SHP77 treated with DMSO at 0.1 percent for 48 hours (cell line): ENCODE results near the gene NXPH4.

Source experiments
- DNase-seq: peaks from one replicate; lab custom pipeline; 2025; lab: John Stamatoyannopoulos, UW

Gene NXPH4

DNA sequence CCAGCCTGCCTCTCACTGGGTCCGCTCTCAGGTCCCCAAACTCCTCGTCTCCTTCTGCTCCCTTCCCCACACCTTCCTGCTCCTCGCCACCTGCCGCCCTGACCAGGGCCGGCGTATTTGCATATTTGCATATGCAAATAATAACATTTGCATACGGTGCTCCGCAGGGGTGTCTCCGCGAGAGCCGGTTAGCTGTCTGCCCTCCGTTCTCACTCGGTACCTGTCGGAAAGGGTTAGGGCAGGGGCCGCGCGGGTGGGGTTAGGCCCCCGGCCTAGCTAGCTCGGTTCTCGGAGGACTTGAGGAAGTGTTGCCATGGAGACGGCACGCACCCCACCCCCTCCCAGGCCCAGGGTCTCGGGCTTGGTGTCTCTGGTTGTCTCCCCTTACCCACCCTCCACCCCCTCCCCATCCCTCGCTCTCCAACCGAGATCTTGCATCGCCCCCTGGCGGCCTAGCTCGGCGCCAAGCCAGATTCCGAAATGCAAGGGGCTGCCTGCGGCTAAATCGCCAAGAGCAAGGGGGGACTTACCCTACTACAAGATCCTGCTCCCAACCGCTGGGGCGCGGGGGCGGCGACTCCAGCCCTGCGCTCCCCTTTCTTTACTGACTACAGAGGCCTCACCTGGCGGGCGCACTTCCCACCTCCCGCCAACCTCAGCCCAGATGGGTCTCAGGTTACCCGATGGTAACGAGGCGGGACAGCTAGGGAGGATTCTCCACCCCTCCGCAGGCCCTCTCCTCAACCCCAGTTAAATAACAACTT lies 26.3 kb downstream of the NXPH4 start:
- DNase-seq = peak; percentile 39

DNA sequence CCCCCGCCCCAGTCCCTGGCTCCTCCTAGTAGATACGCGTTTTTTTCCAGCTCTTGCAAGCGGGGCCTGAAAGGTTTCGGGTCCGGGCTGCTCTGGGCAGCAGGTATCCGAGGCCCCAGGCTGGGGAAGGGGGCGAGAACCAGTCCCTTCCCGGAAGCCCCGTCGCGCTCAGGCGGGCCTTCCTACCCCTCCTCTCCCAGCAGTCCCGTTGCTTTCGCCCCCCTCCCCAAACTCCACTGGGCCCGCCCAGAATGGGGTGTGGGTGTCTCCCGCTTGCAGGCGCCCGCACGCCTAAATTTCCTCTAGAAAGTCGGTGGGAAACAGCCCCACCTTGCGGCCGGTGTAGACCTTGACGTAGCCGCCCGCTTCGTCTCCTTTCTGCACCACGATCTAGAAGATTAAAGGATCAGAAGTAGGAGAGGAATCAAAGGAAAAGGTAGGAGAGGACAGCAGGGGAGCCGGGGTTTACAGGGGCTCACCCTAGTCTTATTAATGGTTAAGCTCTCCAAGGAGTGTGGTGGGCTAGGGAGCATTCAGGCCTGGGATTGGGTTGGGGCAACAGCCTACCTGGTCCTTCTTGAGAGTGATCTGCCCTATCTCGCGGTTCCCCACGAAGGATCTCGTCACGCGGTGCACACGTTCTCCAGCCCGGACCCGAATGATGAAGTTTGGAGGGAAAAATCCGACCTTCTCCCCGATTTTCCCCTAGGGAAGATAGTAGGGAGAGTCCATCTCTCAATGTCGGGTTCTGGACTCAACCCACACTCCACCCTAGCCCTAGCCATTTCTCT lies 27.1 kb downstream of the NXPH4 start:
- peak; percentile 19 for DNase-seq

DNA sequence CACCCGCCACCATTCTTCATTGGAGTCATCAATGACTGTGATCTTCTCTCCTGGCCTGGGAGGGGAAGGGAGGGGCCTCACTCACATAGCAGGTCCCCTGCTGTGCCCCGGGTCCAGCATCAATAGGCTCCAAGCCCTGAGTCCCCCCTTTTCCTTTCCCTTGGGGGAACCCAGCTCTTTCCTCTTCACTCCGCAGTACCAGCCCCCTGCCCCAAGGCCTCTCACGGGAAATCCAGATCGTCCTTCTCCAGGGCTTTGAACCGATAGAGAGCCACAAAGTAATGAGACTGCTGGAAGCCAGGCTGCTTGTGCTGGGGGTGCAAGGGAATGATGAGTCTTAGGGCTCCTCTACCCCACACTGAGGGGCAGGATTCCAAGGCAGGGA lies 27.7 kb downstream of the NXPH4 start:
- no peak for DNase-seq

DNA sequence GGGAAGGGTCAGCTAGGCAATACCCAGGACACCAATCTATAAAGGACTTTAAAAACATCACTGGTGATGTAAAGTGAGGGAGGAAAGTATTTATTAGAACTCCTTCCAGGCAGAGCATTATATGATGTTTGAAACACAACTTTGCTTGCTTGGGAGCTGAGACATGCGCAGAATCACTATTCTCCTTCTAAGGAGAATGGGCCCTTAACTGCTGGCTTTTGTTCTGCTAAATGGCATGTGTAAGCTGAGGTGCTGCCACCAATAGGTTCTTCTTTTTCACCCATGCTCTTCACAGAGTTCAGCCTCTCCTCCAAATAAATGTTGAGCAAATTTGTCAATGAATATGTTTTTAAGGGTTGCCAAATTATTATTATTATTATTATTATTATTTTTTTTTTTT lies 30.4 kb downstream of the NXPH4 start:
- no peak for DNase-seq

DNA sequence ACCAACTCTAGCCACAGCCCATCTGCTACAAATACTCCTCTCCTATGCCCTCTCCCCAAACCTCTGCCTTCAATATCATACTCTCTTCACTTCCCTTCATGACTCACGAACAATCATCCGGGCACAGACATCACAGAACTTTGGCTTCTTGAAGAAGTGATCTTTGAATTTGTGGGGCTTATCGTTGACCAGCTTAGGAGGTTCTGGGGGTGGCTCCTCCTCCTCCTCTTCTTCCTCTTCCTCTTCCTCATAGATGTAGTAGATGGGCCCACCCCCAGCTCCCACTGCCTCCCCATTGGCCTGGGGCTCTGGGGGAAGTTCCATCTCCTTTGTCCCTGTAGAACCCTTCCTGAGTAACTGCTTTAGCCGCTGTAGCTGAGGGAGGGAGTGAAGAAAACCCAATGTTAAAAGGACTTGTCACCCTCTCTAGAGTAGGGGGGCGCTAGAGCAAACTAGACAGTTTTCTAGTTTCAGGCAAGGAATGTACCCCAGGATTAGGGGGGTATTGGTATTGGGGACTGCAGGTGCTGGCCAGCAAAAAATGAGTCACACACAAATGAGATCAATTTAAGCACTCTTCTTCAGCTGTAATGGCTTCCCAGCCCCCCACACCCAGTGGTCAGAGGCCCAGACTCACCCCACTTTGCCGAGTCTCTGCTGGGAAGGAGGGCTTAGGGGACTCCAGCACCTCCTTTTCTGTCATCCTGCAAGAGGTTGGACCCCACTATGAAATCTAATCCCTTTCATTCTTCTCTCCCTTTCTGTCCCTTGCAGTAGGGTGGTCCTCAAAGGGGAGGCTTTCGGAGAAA lies 32.5 kb downstream of the NXPH4 start:
- no peak for DNase-seq

DNA sequence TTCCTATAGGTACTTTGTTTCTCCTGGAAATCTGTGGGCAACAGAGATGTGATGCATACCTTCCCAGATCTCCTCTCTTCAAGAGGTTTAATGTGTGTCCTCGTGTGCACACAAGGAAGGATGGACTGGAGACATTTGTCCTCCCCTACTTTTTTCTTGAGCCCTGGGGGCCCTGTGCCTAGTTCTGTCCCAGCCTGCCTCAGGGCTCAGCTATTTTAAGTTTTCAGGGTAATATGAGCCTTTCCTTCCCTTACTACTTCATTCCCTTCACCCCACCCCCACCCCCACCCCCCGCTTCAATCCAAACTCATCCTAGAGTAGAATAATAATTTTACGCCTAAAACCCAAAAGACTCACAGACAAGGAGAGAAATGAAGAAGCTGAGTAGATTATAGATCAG lies 33.9 kb downstream of the NXPH4 start:
- no peak for DNase-seq

DNA sequence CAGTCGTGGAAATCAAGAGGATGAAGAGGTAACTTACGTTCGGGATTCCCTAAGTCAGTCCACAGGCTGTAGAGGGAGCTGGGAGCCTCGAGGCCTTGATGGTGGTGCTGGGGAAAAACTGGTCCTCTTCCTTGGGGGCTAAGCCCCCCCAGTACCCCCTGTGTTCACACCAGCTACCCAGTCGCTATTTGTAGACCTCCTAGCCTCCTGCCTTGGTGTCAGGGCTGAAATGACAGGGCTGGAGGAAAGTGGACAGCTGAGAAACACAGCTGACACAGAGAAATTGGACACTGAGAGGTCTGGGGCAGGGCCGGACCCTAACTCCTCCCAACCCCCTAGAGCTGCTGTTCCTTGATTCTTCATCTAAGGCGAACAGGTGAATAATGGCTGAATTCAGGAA lies 34.4 kb downstream of the NXPH4 start, which contains the start of gene STAC3:
Gene STAC3, minus strand, starts transcription at position 232 of the 400 bp plus-strand sequence. CDS start 1,551 bp downstream, outside the sequence.
- DNase-seq = no peak

DNA sequence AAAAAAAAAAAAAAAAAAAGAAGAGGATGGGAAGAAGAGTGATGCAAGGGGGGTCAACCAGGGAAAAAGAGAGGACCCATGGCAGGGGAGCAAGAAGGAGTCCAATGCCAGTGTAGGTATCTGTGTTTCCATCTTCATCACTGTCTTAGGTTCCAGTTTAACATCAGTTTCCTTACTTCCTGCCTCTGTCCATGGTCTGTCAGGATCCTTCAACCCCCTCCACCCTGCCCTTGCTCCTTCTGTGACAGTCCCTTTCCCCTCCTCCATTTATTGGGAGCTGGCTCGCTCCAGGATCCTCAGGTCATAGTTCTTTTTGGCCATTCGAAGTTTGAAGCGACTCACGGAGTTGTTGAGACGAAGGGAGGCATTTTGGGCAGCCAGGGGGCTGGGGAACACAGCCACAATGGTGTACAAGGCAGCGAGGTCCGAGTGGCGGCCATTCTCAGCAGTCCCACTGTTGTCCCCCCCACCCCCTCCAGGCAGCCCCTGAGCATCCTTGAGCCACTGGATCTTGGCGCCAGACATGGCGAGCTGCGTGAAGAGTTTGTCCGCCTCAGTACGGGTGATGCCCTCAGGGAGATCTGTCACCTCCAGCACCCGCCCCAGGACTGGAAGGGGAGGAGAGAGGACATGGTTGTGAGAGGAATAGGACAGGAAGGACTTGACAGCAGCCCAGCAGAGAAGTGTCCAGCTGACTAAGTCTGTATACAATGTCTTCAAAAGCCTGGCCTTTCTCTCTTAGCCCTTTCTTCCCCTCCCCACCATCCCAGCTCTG lies 38.1 kb downstream of the NXPH4 start:
- DNase-seq = no peak

DNA sequence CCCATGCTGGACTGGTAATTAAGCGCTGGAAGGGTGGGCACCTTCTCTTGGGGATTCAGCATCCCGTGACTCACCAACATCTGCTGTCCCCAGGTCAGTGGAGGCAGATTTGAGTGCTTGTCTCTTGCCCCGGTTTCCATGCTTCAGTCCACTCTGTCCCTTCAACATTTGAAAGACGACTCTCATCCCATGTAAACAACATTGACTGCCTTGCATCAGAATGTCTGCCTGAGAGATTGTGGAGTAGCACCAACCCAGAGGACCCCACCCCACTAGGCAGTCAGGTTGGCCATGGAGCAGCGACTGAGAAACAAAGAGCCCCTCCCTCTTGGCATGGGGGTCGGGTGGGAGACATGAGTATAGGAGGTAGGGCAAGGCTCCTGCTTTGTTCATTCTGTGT lies 39.3 kb downstream of the NXPH4 start:
- no peak for DNase-seq

DNA sequence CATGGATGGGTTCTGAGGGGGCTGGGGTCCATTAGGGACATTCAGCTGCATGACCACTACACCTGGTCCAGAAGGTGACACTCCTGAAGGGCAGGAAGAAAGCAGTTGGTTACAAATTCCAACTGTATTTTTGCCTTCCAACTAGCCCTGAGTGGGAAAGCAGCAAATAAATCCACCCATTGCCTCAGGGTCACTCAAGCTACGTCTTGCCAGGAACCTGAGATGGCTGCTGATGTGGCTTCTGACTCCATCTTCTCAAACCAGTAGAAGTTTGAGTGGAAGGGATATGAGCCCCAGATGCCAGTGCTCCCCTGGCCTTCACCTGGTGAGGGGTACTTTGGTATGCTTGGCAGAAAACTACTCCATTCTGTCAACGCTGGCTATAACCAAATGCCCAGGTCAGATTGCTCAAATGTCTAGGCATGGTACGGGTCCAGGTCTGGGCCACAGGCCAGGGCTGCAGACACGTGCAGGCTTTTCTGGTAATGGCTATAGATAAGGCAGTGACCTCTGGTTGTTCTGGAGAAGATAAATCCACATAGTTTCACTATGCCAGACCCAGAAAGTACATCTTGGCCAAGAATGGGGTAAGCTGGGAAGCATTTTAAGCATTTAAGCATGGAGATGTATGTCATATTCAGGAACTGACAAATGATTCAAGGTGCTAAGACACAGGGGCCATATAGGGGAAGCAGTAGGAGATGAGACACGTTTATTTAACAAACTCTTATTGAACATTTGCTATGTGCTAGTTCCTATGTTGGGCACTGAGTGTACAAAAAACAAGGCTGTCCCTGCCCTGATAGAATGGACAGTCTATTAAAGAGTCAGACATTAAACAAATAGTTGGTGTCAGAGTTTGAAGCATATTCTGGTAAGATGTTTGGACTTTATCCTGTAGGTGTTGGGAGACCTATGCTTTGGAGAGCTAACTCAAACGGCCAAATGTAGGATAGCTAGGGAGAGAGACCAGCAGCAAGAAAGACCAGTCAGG lies 42.7 kb downstream of the NXPH4 start:
- no peak for DNase-seq

DNA sequence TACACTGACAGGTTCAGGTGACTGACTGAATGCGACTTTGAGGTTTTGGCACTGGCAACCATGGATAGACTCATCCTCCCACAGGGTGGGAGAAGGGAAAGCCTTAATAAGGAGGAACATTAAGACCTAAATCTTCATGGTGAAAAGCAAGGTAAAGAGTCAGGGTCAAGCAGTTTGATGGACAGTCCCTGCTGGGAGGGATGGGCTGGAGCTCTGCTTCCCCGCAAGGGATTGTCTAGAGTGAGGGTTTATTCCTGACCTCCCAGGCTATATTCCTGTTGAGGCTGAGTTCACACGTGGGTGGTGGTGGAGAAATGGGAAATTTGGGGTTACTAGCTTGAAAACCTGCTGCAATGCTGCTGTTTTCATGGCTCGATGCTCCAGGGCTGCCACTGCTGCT lies 43.8 kb downstream of the NXPH4 start:
- DNase-seq = no peak

DNA sequence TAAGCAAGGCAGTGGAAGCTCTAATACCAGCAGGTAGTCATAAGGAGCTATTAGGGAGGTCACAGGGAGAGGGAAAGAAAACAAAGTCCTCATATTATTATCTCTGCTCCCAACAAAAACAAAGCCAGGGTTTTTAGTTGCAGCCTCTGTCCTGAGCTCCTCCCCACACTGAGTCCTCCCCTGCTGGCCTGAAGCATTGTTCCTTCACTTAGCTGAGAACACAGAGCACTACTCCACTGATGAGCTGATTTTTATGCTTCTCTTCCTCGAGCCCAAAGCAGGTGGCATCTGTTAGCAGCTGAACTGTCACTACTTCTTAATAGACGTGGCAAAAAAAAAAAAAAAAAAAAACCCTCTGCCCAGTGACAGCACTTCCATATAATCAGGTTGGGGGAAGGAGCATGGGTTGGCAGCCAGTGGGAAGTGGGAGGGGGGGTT lies 44.9 kb downstream of the NXPH4 start:
- no peak for DNase-seq

DNA sequence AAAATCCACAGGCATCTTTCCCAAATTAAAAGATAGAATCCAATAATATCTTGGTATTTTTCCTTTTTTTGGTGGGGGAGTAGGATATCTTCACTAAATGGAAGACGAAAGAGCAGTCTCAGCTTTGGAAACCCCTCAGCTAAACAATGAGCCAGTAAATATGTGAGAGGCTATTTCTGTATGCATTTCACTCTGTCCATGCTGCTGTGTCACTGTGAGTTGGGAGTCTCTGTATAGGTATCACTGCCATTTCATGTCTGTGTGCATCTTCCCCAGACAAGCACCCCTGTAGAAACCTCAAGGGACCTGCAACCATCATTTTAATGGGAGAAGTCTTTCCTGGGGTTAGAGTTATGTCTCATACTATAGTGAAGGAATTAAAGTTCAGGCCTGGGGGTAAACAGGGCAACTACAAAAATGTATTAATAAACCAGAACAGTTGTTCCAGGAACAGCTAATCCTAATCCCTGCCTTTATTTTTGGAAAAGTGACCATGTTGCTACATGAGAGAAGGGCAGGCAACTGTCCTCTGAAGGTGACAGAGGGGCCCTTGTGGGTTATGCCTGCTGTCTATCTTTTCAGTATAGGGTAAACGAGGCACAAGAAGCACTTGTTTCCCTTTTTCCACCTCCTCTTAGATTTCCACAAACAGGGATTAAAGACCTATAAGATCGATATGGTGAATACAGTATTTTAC lies 45.7 kb downstream of the NXPH4 start:
- no peak for DNase-seq

DNA sequence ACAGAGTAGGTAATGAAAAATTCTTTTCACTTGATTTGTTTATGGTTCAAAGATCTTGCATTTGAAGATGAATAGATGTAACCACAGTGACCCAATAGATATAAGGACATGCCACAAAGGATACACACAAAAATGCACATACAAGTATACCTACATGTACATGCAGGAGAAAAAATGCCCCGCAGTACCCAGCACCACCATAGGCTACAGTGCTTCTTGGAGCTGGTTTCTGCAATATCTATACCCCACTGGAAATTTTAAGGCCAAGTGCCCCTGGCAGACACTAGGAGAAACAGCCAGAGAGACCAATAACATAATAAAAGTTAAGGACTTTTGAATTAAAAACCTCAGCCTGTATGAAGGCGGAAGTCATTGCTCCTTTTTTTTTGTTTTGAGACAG lies 46.5 kb downstream of the NXPH4 start:
- no peak for DNase-seq

DNA sequence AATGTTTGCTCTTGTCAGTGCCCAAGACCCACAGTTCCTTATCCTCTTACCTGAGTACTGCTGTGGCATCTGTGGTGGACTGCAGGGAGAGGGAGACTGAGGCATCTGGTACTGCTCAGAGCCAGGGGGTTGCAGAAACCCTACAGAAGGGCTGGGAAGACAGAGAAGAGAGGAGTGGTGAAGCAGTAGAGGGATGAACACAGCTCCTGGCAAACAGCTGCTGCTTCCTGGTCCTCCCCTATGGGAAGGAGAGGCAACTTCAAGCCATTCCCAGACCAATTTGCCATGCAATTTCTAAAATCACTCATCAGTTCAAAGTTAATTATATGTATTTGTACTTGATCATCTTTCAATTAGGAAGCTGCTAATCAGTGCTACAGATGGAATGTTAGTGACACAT lies 50.1 kb downstream of the NXPH4 start:
- DNase-seq = no peak

DNA sequence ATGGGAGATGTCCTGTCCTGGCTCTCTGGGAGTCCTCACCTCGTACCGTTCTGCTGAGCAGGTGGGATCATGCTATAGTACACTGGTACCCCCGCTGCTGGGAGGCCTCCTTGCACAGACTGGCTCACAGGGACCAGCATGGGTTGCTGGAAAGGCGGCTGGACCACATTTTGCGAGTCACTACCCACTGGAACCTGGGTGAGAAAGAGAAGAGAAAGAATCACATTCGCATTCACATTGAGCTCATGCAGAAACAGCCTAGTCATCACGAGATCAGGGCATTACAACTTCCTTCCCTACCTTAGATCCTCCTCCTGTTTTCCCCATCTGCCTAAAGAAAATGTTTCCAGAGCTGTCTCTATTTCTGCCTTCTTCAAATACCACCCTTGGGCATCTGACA lies 51.7 kb downstream of the NXPH4 start:
- DNase-seq = no peak

DNA sequence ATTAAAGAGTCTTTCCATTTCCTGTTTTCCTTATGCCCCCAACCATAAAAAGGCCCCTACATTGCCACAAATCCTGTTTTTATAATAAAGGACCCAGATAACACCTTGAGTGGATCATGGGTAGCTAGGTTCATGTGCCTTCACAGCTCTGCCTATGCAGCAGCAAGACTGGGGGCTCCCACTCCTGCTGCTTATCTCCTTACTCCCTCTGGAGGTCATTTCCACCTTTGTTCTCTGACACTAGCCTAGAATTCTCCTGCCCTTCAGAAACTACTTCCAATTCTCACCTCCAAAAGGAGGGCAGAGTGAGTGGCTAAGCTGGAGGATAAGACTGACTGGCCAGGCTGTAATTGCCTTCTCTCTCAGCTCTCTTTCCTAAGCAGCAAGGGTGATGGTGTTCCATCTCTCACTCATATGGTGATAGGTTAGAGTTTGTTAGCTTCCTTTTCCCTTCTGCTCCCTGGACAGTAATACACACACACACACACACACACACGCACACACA lies 54.4 kb downstream of the NXPH4 start:
- no peak for DNase-seq

DNA sequence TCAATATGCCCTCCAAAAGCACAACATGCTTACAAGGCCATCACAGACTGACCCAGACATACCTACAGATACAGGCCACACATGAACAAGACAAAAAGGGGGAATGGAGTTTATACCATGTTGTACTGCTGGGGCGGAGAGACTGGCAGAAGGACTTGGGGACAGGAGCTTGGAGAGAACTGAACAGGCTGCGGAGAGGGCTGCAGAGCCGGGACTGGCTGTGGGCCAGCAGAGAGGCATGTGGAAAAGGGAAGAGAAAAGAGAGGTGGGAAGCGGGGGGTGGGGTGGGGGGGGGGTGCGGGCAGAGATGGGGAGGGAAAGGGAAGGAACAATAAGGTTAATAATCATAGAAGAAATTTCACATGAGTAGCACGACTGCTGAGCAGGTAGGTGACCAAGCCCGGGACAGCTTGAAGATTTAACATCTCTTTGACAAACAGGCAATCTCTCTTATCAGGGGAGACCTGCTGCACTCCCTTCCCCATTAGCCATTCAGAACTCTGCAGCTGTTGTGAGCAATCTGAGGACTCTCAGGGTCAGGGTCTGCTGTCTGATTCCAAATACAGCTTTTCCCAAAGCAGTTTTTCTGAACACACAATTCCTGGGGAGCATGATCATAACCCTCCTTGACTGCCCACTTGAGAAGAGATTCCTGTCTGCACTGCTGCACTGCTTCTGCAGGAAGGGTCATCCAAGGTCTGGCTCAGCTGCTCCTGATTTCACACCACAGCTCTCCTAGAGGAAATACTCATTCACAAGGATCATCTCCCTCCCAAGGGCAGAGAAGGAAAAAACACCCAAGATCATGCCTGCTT lies 56.0 kb downstream of the NXPH4 start:
- DNase-seq = no peak

DNA sequence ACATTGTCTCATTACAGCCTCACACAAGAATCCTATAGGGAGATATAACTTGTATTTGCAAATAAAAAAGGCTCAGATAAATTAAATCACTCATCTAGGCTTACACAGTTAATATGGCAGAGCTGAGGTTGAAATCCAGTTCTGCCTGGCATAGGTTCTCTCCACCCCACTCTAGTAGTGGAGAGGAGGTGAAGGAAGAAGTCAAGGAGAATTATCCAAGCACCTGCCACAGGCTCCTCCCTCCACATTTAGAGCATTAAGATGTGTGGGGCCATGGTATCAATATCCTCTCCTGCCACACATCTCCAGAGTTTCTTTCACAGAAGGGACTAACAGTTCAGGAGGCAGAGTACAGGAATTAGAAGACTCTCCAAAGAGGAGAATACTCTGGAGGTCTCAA lies 56.9 kb downstream of the NXPH4 start:
- no peak for DNase-seq
